Epithelial cell of esophagus (primary cell): ENCODE results near the gene ARHGAP26.

Experiments used
- DNase-seq: peaks from one replicate; pipeline ENCODE4 v3.0.0; 2010; ENCODE audit warnings: low read depth
- H3K4me3 ChIP-seq: 2 replicates; pipeline ENCODE4 v1.5.1; 2011; ENCODE audit warnings: mild to moderate bottlenecking, low read length, control low read depth
- CTCF ChIP-seq: IDR thresholded peaks from 2 replicates; pipeline ENCODE4 v1.5.1; 2011; ENCODE audit warnings: low read depth, mild to moderate bottlenecking, low read length, control low read depth, inconsistent platforms; ENCODE audit not compliant: insufficient read depth; ENCODE audit errors: missing control alignments

The ARHGAP26 gene

GRCh38 chr5:143063175-143063970, 293.2 kb downstream of the ARHGAP26 start:
- DNase-seq: no peak
- H3K4me3 ChIP-seq: no peak overlapping the region
- no peak for TF ChIP-seq CTCF

- no peak for TF ChIP-seq CTCF
- DNase-seq: peak; percentile 81
- no peak overlapping the region for H3K4me3 ChIP-seq
Observed at GRCh38 chr5:143064218-143064641, 294.1 kb downstream of the ARHGAP26 start.

GRCh38 chr5:143064676-143065075, 294.5 kb downstream of the ARHGAP26 start:
- no peak overlapping the region for H3K4me3 ChIP-seq
- TF ChIP-seq CTCF: no peak
- no peak for DNase-seq

GRCh38 chr5:143065185-143065965, 295.2 kb downstream of the ARHGAP26 start:
- peak; percentile 37 for DNase-seq
- H3K4me3 ChIP-seq: no peak overlapping the region
- no peak for TF ChIP-seq CTCF

GRCh38 chr5:143065996-143066522, 295.9 kb downstream of the ARHGAP26 start:
- no peak for DNase-seq
- H3K4me3 ChIP-seq: no peak overlapping the region
- no peak for TF ChIP-seq CTCF

- no peak for DNase-seq
- TF ChIP-seq CTCF: no peak
- H3K4me3 ChIP-seq: no peak overlapping the region
Observed at GRCh38 chr5:143066556-143067281, 296.5 kb downstream of the ARHGAP26 start.
